ENCODE results near the gene PARP11.
"Not testable (repeated sequence)": the region's sequence is repeated elsewhere in the genome, so short reads cannot be mapped to it uniquely, and the experiment has no call there.

Gene PARP11

DNA sequence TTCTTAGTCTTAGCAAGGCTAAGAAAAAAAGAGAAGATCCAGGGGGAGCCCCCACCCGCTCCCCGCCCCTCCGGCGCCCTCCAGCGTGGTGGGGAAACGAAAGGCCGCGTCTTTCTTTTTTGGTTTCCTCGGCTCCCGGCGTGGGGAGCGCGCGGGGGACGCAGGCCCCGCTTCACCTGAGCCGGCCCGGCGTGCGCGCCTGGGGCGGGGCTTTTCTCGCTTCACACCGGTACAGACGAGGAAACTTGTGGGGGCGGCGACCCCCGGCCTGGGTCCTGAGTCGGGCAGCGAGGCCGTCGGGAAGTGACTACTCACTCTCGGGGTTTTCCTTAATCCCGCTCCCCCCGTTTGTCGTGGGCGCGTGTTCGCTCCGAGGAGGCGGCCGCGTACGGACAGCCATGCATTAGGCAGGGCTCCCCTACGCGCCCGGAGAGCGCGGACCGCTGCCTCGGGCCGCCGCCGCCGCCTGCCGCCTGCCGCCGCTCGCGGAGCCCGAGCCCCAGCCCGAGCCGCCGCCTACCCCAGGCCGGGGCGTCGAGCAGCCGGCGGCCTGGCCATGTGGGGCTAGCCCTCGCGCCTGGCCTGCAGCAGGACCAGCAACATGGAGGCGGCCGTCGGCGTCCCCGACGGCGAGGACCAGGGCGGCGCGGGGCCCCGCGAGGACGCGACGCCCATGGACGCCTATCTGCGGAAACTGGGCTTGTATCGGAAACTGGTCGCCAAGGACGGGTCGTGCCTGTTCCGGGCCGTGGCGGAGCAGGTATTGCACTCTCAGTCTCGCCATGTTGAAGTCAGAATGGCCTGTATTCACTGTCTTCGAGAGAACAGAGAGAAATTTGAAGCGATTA, 34.3 kb downstream of the PARP11 start:
- H3K36me3 ChIP-seq (ENCODE audit: insufficient read depth, low read length); DNase-seq; H3K27ac ChIP-seq (ENCODE audit: low read length); H3K4me1 ChIP-seq (ENCODE audit: insufficient read depth, low read length); H3K4me2 ChIP-seq (ENCODE audit: insufficient read depth, low read length); H2AFZ ChIP-seq (ENCODE audit: low read depth, low read length); H3K9ac ChIP-seq (ENCODE audit: low read depth, low read length); H3K27me3 ChIP-seq (ENCODE audit: insufficient read depth, low read length, poor library complexity); H3K4me3 ChIP-seq (ENCODE audit: low read depth in 1 of 2, low read length in 2 of 2); H3K9me3 ChIP-seq (ENCODE audit: insufficient read depth, low read length, severe bottlenecking): not testable (repeated sequence)
- peaks cover 17% of the 10 kb centered on the region; the same call in 1 of the 2 replicates for H4K20me1 ChIP-seq (ENCODE audit: insufficient read depth, low read length)
- peaks cover 24% of the 10 kb centered on the region for H3K79me2 ChIP-seq (ENCODE audit: insufficient read depth, low read length)
- ATAC-seq (ENCODE audit: insufficient read depth, low read depth) = peak; percentile 67; the same call in 1 of the 3 replicates

DNA sequence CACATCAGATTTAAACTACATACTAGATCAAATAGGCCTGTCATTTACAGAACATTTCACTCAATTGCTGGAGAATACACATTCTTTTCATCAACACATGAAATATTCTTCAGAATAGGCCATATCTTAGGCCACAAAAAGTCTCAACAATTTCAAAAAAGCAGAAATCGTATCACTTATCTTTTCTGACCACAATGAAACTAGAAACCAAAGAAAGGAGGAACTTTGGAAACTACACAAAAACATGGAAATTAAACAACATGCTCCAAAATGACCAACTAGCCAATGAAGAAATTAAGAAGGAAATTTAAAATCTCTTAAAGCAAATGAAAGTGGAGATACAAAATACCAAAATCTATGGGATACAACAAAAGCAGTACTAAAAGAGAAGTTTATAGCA, 35.1 kb downstream of the PARP11 start:
- no peak for ATAC-seq (ENCODE audit: insufficient read depth, low read depth)
- Histone ChIP-seq H3K36me3 (ENCODE audit: insufficient read depth, low read length) (no peaks in the 10 kb centered on the region; the same call in 1 of the 2 replicates), H3K4me1 (ENCODE audit: insufficient read depth, low read length) (no peaks in the 10 kb centered on the region), H3K9ac (ENCODE audit: low read depth, low read length) (no peak overlapping the region), H3K79me2 (ENCODE audit: insufficient read depth, low read length) (peaks cover 25% of the 10 kb centered on the region), H3K9me3 (ENCODE audit: insufficient read depth, low read length, severe bottlenecking) (no peaks in the 10 kb centered on the region), H3K27me3 (ENCODE audit: insufficient read depth, low read length, poor library complexity) (no peaks in the 10 kb centered on the region), H3K4me2 (ENCODE audit: insufficient read depth, low read length) (no peak overlapping the region), H3K4me3 (ENCODE audit: low read depth in 1 of 2, low read length in 2 of 2) (no peak overlapping the region), H4K20me1 (ENCODE audit: insufficient read depth, low read length) (peaks cover 21% of the 10 kb centered on the region; the same call in 1 of the 2 replicates), H3K27ac (ENCODE audit: low read length) (no peak overlapping the region), H2AFZ (ENCODE audit: low read depth, low read length) (no peak overlapping the region)
- TF ChIP-seq EZH2 (IDR thresholded peaks at IDR 0.05; ENCODE audit: borderline replicate concordance, low read depth, low read length, severe bottlenecking) = no peak
- TF ChIP-seq, protein P1, sequence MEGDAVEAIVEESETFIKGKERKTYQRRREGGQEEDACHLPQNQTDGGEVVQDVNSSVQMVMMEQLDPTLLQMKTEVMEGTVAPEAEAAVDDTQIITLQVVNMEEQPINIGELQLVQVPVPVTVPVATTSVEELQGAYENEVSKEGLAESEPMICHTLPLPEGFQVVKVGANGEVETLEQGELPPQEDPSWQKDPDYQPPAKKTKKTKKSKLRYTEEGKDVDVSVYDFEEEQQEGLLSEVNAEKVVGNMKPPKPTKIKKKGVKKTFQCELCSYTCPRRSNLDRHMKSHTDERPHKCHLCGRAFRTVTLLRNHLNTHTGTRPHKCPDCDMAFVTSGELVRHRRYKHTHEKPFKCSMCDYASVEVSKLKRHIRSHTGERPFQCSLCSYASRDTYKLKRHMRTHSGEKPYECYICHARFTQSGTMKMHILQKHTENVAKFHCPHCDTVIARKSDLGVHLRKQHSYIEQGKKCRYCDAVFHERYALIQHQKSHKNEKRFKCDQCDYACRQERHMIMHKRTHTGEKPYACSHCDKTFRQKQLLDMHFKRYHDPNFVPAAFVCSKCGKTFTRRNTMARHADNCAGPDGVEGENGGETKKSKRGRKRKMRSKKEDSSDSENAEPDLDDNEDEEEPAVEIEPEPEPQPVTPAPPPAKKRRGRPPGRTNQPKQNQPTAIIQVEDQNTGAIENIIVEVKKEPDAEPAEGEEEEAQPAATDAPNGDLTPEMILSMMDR (IDR thresholded peaks at IDR 0.05; ENCODE audit: borderline replicate concordance, extremely low read depth, low read length, poor library complexity, severe bottlenecking) = no peak
- DNase-seq = no peak

DNA sequence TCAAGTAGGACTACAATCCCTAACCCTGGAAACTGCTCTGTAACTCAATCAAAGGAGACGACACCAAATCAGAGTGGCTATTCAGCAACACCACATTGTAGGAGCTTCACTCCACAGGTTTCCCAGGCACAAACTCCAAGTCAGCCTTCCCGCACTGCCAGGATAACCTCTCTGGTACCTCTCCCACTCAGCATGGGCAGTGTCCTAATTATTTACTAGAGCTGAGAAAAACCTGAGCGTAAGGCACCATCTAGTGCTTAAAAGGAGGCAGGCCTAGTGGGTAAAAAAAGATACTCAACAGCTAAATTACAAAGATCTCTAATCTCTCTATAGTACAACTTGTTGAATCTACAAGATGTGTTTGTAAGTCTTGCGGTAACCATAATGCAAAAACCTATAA, 36.1 kb downstream of the PARP11 start:
- Histone ChIP-seq H3K27ac (ENCODE audit: low read length) (no peak overlapping the region), H4K20me1 (ENCODE audit: insufficient read depth, low read length) (peaks cover 21% of the 10 kb centered on the region; the same call in 1 of the 2 replicates), H2AFZ (ENCODE audit: low read depth, low read length) (no peak overlapping the region)

DNA sequence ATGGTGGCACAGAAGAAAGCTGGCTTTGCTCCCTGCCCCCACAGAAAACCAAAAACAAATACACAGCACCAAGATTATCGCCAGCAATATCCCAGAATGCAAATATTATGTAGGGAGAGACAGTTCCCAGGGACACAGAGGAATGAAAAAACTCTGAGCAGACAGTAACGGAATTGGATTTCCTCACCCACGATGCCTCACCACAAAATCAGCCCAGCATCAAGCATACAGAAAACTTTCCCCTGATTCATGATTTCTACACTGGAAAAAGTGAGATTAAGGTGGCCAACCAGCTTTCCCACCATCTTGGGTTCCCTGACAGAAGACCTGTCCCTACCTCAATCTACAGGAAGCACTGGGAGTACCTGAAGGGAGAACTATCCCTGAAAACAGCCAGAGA, 36.6 kb downstream of the PARP11 start:
- Histone ChIP-seq H4K20me1 (ENCODE audit: insufficient read depth, low read length) (peaks cover 21% of the 10 kb centered on the region; the same call in 1 of the 2 replicates), H3K27ac (ENCODE audit: low read length) (no peak overlapping the region), H3K9me3 (ENCODE audit: insufficient read depth, low read length, severe bottlenecking) (no peaks in the 10 kb centered on the region), H3K9ac (ENCODE audit: low read depth, low read length) (no peak overlapping the region), H3K4me3 (ENCODE audit: low read depth in 1 of 2, low read length in 2 of 2) (no peak overlapping the region), H3K4me1 (ENCODE audit: insufficient read depth, low read length) (no peaks in the 10 kb centered on the region), H3K4me2 (ENCODE audit: insufficient read depth, low read length) (no peak overlapping the region), H3K27me3 (ENCODE audit: insufficient read depth, low read length, poor library complexity) (no peaks in the 10 kb centered on the region), H2AFZ (ENCODE audit: low read depth, low read length) (no peak overlapping the region), H3K36me3 (ENCODE audit: insufficient read depth, low read length) (no peaks in the 10 kb centered on the region; the same call in 1 of the 2 replicates), H3K79me2 (ENCODE audit: insufficient read depth, low read length) (peaks cover 27% of the 10 kb centered on the region)
- TF ChIP-seq, protein P1 (IDR thresholded peaks at IDR 0.05; ENCODE audit: borderline replicate concordance, extremely low read depth, low read length, poor library complexity, severe bottlenecking) = no peak
- TF ChIP-seq EZH2 (IDR thresholded peaks at IDR 0.05; ENCODE audit: borderline replicate concordance, low read depth, low read length, severe bottlenecking) = no peak
- DNase-seq = no peak
- ATAC-seq (ENCODE audit: insufficient read depth, low read depth) = no peak

More for the DNA sequence above, 36.1 kb downstream of the PARP11 start:
- H3K9me3 ChIP-seq (ENCODE audit: insufficient read depth, low read length, severe bottlenecking) = no peaks in the 10 kb centered on the region
- H3K79me2 ChIP-seq (ENCODE audit: insufficient read depth, low read length) = peaks cover 25% of the 10 kb centered on the region
- TF ChIP-seq, protein P1 (IDR thresholded peaks at IDR 0.05; ENCODE audit: borderline replicate concordance, extremely low read depth, low read length, poor library complexity, severe bottlenecking) = no peak
- ATAC-seq (ENCODE audit: insufficient read depth, low read depth) = no peak
- no peaks in the 10 kb centered on the region for H3K27me3 ChIP-seq (ENCODE audit: insufficient read depth, low read length, poor library complexity)
- H3K4me2 ChIP-seq (ENCODE audit: insufficient read depth, low read length) = no peak overlapping the region
- H3K4me3 ChIP-seq (ENCODE audit: low read depth in 1 of 2, low read length in 2 of 2) = no peak overlapping the region
- H3K36me3 ChIP-seq (ENCODE audit: insufficient read depth, low read length) = no peaks in the 10 kb centered on the region; the same call in 1 of the 2 replicates
- no peak overlapping the region for H3K9ac ChIP-seq (ENCODE audit: low read depth, low read length)
- DNase-seq = no peak
- H3K4me1 ChIP-seq (ENCODE audit: insufficient read depth, low read length) = no peaks in the 10 kb centered on the region

All from DND-41 (cell line).